ENCODE measurements around the gene TMPRSS11D. TPM values are rescaled to one million over a fixed set of nuclear protein-coding genes. Genes with fewer than 3 reads are reported as not detected.

Gene TMPRSS11D
- total and polyA plus RNA-seq, 2 of the 4 experiments (the other 2 are of a cell fraction): not detected

- no peak overlapping the region for H3K27ac ChIP-seq (ENCODE audit: insufficient read depth, low read length)
- H3K9ac ChIP-seq (ENCODE audit: low read depth, low read length): no peak overlapping the region
- H3K79me1 ChIP-seq (ENCODE audit: low read depth in 1 of 2, low read length in 2 of 2): no peaks in the 10 kb centered on the region
- H2AFZ ChIP-seq (replicated peaks; ENCODE audit: low read length, poor library complexity): no peak overlapping the region
- ATAC-seq (ENCODE audit: low read depth) (no peak), DNase-seq (no peak)
- H3K36me3 ChIP-seq (ENCODE audit: control insufficient read depth, insufficient read depth, low read length): no peaks in the 10 kb centered on the region
- in situ Hi-C loops (cut with MboI; ENCODE audit: low sequenced_read_pairs) (no loop called here), intact Hi-C loops (cut with micrococcal nuclease) (no loop called here), dilution Hi-C loops (cut with HindIII; ENCODE audit: low sequenced_read_pairs, unreplicated experiment) (no loop called here)
- no peak overlapping the region for H2BK20ac ChIP-seq (ENCODE audit: low read depth, low read length)
- ChIA-PET CTCF (no interaction called here), POLR2A (ENCODE audit: unreplicated experiment) (no interaction called here)
- no peak overlapping the region for H3K4me3 ChIP-seq (ENCODE audit: insufficient read depth, low read depth, low read length)
- H4K20me1 ChIP-seq (ENCODE audit: insufficient read depth, low read length): no peaks in the 10 kb centered on the region
- H3K4me2 ChIP-seq (ENCODE audit: low read depth, low read length): no peak overlapping the region
- no peak overlapping the region for H4K5ac ChIP-seq (ENCODE audit: low read depth, low read length)
- H2BK5ac ChIP-seq (ENCODE audit: low read depth, low read length, poor library complexity, severe bottlenecking): no peak overlapping the region
- 50% methylated on average over 4 of the region's 6 CpGs; no CpG with 5 or more reads in 1 of the 2 experiments for WGBS, 2 experiments (ENCODE audit: extremely low coverage in 2 of 2, insufficient read length in 1 of 2)
- no peaks in the 10 kb centered on the region for H3K27me3 ChIP-seq (ENCODE audit: control insufficient read depth, insufficient read depth, low read length)
- no peak overlapping the region for H3K23ac ChIP-seq (ENCODE audit: low read depth, low read length)
- H3K4ac ChIP-seq (ENCODE audit: low read depth, low read length): no peak overlapping the region
- no peak overlapping the region for H3K14ac ChIP-seq (replicated peaks; ENCODE audit: low read depth, low read length)
- no peak overlapping the region for H2AK9ac ChIP-seq (replicated peaks; ENCODE audit: low read depth, low read length, poor library complexity)
- TF ChIP-seq RAD21 (IDR thresholded peaks at IDR 0.05; ENCODE audit: low read length) (no peak), MAFK (IDR thresholded peaks at IDR 0.05; ENCODE audit: low read depth, low read length) (no peak), MAZ (IDR thresholded peaks at IDR 0.05; ENCODE audit: borderline replicate concordance, low read depth, low read length) (no peak)
- no TSS peak for BruUV-seq (replicated peaks)
- no peak overlapping the region for H4K8ac ChIP-seq (ENCODE audit: low read depth in 2 of 2, low read length in 2 of 2)
- H4K91ac ChIP-seq (ENCODE audit: insufficient read depth, low read depth, low read length): no peak overlapping the region
- no peak overlapping the region for H2BK15ac ChIP-seq (ENCODE audit: low read depth, low read length)
- no peaks in the 10 kb centered on the region for H3K4me1 ChIP-seq (ENCODE audit: control insufficient read depth, insufficient read depth, low read length)
- no peak overlapping the region for H2BK120ac ChIP-seq (ENCODE audit: low read depth, low read length)
- no peak overlapping the region for H3K56ac ChIP-seq (ENCODE audit: extremely low read depth, insufficient read depth, low read length)
- H2AK5ac ChIP-seq (ENCODE audit: low read depth, low read length): no peak overlapping the region
- H3K18ac ChIP-seq (ENCODE audit: low read depth, low read length): no peak overlapping the region
- H3K9me3 ChIP-seq (ENCODE audit: control insufficient read depth, insufficient read depth, low read length): no peaks in the 10 kb centered on the region
- H3K9me1 ChIP-seq (ENCODE audit: insufficient read depth, low read length): no peaks in the 10 kb centered on the region
Measured at GRCh38 chr4:67861513-67861912, 22.3 kb downstream of the TMPRSS11D start.
